GM18951 (cell line): ENCODE measurements around the gene SLC35E4.
A peak's percentile ranks its signal among the peaks of the same experiment; 100 is the strongest.

Source experiments
- POLR2A ChIP-seq: IDR thresholded peaks from 4 replicates; pipeline ENCODE4 v1.6.1; 2011; ENCODE audit warnings: mild to moderate bottlenecking; ENCODE audit not compliant: insufficient read length, insufficient read depth; ENCODE audit errors: extremely low read depth
- in situ Hi-C: fragments of 300-500 bp; cut with MboI; formaldehyde crosslinking; loops from one replicate; pipeline ENCODE4 v1.12.0; 2022; ENCODE audit warnings: low sequenced_read_pairs, mixed read lengths, inconsistent platforms; ENCODE audit not compliant: unreplicated experiment

Gene SLC35E4

DNA sequence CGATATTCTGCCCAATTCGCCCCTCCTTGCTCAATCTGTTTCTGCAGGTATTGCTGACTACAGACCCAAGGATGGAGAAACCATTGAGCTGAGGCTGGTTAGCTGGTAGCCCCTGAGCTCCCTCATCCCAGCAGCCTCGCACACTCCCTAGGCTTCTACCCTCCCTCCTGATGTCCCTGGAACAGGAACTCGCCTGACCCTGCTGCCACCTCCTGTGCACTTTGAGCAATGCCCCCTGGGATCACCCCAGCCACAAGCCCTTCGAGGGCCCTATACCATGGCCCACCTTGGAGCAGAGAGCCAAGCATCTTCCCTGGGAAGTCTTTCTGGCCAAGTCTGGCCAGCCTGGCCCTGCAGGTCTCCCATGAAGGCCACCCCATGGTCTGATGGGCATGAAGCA lies 9.2 kb upstream of the SLC35E4 start:
- no peak for TF ChIP-seq POLR2A
- in situ Hi-C loops, result no loop called here

DNA sequence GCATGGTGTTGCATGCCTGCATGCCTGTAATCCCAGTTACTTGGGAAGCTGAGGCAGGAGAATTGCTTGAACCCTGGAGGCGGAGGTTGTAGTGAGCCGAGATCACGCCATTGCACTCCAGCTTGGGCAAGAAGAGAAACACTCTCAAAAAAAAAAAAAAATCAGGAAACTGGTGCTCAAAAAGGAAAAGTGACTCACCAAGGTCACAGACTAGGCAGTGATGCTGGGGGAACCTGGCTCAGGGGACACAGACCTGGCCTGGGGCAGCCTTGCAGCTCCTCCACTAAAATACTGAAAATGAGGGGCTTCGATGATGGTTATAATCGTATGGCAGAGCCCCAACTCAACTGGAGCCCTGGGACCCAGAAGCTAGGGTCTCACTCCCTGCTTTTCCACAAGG lies 8.1 kb upstream of the SLC35E4 start:
- no peak for TF ChIP-seq POLR2A
- in situ Hi-C loops, result no loop called here

DNA sequence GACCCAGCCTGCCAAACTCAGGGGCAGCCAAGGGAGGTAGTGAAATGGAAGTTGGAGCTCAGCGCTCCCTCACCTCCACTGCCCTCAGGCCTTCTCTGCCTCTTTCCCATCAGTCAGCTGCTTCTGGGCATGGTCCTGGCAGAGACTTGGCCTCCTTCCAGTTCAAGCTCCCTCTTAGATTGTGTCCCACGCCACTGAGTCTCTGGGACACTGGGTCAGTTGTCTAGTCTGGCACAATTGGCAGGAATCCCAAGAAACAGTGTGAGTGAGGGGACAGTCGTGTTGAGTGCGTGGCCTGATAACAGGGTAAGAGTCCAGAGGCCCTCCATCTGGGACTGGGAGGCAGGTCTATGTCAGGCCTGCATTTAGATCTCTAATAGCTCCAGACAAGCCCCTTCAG lies 7.1 kb upstream of the SLC35E4 start:
- TF ChIP-seq POLR2A, result no peak
- in situ Hi-C loops, result no loop called here

DNA sequence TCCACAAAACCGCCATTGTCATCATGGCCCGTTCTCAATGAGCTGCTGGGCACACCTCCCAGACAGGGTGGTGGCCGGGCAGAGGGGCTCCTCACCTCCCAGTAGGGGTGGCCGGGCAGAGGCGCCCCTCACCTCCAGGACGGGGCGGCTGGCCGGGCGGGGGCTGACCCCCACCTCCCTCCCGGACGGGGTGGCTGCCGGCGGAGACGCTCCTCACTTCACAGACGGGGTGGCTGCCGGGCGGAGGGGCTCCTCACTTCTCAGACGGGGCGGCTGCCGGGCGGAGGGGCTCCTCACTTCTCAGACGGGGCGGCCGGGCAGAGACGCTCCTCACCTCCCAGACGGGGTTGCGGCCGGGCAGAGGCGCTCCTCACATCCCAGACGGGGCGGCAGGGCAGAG lies 4.1 kb upstream of the SLC35E4 start:
- in situ Hi-C loops, result loop anchor here (10.0 kb wide), 1 partner anchor 123 kb away; no protein-coding TSS in a partner anchor

DNA sequence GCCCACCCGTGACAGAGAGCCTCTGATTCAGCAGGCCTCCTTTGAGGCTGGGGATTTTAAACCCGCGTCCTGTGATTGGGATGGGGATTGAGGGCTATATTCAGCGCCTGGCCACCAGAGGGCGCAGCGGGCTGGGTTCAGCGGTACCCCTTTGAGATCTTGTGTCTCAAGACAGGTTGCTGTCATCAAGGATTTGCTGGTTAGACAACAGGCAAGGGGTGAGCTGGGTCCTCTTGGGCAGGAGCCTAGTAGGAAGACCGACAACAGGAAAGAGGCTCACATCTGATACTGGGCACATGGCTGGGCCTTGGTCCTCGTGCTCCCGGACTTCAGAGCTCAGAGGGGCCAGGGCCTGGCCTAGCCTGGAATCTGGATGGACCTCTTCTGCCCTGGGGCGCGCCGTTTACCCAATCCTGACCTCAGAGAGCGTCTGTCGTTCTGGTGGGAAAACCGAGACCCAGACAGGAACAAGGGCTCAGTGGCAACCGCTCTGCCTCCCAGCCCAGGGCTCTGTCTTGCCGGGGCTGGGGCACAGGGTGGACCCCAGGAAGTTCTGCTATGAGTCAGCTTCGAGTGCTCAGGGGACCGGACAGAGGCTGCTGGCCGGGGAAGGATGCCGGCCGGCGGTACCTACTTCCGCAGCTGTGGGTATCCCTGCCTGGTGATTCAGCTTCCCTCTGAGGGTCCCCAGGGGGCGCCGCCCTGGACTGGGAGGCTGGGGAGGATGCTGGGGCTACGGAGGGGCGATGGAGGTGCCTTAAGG lies 929 bp upstream of the SLC35E4 start:
- peak; percentile 36 for TF ChIP-seq POLR2A
- in situ Hi-C loops, result loop anchor here (10.0 kb wide), 1 partner anchor 120 kb away; no protein-coding TSS in a partner anchor

DNA sequence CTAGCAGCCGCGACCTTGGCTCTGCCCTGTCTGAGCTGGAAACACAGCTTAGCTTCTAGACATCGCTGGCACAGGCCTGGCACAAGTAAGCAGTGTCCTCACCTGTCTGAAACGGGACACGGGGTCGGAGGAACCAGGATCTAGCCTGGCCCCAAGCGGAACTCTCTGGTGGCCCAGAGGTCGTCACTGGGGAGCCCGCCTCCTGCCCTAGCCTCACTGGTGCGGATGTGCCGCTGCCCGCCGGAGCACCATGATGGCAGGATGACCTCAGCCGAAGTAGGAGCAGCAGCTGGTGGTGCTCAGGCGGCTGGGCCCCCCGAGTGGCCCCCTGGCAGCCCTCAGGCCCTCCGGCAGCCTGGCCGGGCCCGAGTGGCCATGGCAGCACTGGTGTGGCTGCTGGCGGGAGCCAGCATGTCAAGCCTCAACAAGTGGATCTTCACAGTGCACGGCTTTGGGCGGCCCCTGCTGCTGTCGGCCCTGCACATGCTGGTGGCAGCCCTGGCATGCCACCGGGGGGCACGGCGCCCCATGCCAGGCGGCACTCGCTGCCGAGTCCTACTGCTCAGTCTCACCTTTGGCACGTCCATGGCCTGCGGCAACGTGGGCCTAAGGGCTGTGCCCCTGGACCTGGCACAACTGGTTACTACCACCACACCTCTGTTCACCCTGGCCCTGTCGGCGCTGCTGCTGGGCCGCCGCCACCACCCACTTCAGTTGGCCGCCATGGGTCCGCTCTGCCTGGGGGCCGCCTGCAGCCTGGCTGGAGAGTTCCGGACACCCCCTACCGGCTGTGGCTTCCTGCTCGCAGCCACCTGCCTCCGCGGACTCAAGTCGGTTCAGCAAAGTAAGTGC lies 871 bp downstream of the SLC35E4 start:
- no peak for TF ChIP-seq POLR2A
- in situ Hi-C loops, result loop anchor here (10.0 kb wide), 1 partner anchor 118 kb away; no protein-coding TSS in a partner anchor

DNA sequence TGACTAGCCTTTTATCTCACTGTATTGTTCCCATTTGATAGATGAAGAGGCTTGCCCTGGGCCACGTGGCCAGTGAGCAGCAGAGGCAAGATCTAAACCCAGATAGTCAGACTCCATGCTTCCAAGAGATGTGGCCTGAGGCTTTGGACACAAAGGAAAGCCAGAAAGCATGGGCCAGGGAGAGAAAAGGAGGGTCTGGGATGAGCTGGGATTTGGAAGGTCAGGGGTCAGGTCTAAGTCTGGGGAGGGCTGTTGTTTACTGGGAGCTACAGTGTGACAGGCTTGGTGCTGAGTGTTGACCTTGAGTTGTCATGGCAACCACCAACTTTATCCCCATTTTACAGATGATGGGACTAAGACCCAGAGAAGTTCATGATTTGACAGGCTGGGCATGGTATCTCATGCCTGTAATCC lies 2.1 kb downstream of the SLC35E4 start:
- in situ Hi-C loops, result loop anchor here (10.0 kb wide), 1 partner anchor 117 kb away; no protein-coding TSS in a partner anchor
- TF ChIP-seq POLR2A, result no peak

GRCh38 chr22:30640361-30640760 lies 4.8 kb downstream of the SLC35E4 start:
- in situ Hi-C loops, result no loop called here
- TF ChIP-seq POLR2A, result no peak

GRCh38 chr22:30640839-30641430 lies 5.4 kb downstream of the SLC35E4 start:
- in situ Hi-C loops, result no loop called here
- no peak for TF ChIP-seq POLR2A

DNA sequence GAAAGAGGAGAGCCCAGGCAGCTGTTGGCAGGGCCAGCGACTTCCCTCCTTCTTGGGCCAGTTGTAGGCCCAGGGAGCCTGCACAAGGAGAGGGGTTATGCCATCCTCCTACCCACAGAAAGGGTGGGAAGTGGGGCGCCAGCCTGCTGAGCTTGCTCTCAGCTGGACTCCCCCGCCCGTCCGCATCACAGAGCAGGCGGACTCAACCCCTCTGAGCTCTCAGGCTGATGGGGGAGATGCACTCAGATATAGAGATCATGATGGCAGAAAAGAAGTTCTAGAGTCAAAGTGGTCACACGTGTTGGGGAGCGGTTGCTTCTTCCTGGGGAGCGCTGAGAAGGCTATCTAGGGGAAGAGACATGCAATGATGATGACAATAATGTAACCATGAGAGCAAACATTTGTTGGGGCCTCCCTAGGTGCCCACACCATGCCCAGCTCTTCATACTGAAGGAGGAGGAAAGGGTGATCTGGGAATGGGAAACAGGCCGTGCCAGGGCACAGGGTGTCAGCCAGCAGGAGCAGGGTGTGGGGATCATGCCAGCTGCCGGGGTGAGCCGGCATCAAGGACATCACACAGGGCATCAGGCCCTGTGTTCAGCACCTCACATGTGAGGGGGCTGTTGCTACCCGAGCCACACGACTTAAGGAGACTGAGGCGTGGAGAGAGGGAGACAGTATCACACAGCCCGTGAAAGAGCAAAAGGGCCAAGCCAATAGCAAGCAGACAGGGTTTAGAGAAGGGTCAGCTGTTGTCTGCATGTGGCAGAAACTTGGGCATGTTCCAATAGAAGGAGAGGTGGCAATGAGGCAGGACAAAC lies 7.7 kb downstream of the SLC35E4 start:
- in situ Hi-C loops, result no loop called here
- TF ChIP-seq POLR2A, result no peak

DNA sequence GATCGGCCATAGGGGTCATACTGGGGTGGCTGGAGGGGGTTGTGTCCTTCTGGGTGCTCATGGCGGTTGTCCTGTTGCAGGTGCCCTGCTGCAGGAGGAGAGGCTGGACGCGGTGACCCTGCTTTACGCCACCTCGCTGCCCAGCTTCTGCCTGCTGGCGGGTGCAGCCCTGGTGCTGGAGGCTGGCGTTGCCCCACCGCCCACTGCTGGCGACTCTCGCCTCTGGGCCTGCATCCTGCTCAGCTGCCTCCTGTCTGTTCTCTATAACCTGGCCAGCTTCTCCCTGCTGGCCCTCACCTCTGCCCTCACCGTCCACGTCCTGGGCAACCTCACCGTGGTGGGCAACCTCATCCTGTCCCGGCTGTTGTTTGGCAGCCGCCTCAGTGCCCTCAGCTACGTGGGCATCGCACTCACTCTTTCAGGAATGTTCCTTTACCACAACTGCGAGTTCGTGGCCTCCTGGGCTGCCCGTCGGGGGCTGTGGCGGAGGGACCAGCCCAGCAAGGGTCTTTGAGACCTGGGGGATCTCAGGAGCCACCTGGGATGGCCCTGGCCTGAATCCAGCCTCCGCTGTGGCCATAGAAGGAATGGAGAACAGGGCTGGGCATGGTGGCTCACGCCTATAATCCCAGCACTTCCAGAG lies 11.1 kb downstream of the SLC35E4 start:
- in situ Hi-C loops, result no loop called here

GRCh38 chr22:30647536-30647935 lies 12.0 kb downstream of the SLC35E4 start:
- in situ Hi-C loops, result no loop called here
- TF ChIP-seq POLR2A, result no peak

More for the DNA sequence above, 11.1 kb downstream of the SLC35E4 start:
- TF ChIP-seq POLR2A, result no peak
